Thyroid gland (tissue), 4 donors: ENCODE measurements around the gene CCR2.
A peak's percentile ranks its signal among the peaks of the same experiment; 100 is the strongest.

Experiments used
- POLR2A ChIP-seq, 2 donors: fragments of 450-650 bp; IDR thresholded peaks; one replicate each; pipeline ENCODE4 v1.6.1; 2017; ENCODE audit warnings: antibody characterized with exemption in 2 of 2, mild to moderate bottlenecking in 2 of 2, moderate library complexity in 1 of 2
- TF ChIP-seq, protein P1 (sequence below), 6 experiments: fragments of 200-600 bp in 3 of 6; fragments of 450-650 bp in 3 of 6; sonication (generic) in 3 of 6; IDR thresholded peaks; one replicate each; pipeline ENCODE4 v1.5.1; 2016 to 2019; ENCODE audit warnings: antibody characterized with exemption in 6 of 6, mild to moderate bottlenecking in 2 of 6, inconsistent platforms in 1 of 6, moderate library complexity in 1 of 6

DNA sequence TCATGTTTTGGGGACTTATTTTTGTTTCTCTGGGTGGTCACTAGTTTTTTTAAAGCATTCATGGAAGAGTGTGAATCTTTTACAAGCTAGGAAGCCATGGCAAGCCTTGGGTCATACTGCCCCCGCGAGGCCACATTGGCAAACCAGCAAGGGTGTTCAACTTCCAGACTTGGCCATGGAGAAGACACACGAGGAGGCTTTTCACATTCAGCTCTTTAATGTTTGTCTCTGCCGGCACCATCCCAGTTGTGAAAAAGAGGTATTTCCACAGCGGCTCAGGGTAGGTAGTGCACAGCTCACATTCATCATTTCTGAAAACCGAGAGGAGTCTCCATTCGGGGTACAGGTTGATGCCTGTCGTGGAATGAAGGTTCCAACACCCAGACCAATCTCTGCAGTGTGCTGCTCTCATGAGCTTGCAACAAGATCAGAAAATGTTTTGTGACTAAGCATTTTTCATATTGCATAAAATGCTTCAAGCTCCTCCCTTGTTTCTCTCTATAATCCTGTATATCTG lies 24.6 kb downstream of the CCR2 start:
- TF ChIP-seq, protein P1, sequence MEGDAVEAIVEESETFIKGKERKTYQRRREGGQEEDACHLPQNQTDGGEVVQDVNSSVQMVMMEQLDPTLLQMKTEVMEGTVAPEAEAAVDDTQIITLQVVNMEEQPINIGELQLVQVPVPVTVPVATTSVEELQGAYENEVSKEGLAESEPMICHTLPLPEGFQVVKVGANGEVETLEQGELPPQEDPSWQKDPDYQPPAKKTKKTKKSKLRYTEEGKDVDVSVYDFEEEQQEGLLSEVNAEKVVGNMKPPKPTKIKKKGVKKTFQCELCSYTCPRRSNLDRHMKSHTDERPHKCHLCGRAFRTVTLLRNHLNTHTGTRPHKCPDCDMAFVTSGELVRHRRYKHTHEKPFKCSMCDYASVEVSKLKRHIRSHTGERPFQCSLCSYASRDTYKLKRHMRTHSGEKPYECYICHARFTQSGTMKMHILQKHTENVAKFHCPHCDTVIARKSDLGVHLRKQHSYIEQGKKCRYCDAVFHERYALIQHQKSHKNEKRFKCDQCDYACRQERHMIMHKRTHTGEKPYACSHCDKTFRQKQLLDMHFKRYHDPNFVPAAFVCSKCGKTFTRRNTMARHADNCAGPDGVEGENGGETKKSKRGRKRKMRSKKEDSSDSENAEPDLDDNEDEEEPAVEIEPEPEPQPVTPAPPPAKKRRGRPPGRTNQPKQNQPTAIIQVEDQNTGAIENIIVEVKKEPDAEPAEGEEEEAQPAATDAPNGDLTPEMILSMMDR (IDR thresholded peaks at IDR 0.05) = peak in 5 of 6 experiments; percentile 32 to 62 (median 50)
- TF ChIP-seq POLR2A (IDR thresholded peaks at IDR 0.05) = no peak
